ENCODE results near the gene N4BP2.

GRCh38 chr4:40176602-40177001 is 120.0 kb downstream of the N4BP2 start:
- TF ChIP-seq POLR2A (IDR thresholded peaks at IDR 0.05), result no peak
- no peak for TF ChIP-seq CTCF (IDR thresholded peaks at IDR 0.05)
- no peak for TF ChIP-seq POLR2AphosphoS5 (IDR thresholded peaks at IDR 0.05)

Measured in breast epithelium (tissue), 3 donors.